CD4-positive, alpha-beta T cell (primary cell): ENCODE results near the gene HIVEP1. TPM values are rescaled to one million over a fixed set of nuclear protein-coding genes. Genes with fewer than 3 reads are reported as not detected.

ENCODE experiments used
- ATAC-seq: fragments of 200-7000 bp; cut with Tn5 transposase; one replicate; pipeline ENCODE4 v1.10.0; 2022; ENCODE audit warnings: mild to moderate bottlenecking; ENCODE audit not compliant: poor library complexity
- CTCF ChIA-PET: fragments of 350-600 bp; sonication (Branson Sonifier 250); formaldehyde crosslinking; loops from one replicate; lab custom pipeline; 2021; ENCODE audit warnings: antibody characterized with exemption, inconsistent platforms; lab: Charles Lee
- POLR2A ChIA-PET: fragments of 350-600 bp; sonication (Branson Sonifier 250); formaldehyde crosslinking; loops from one replicate; lab custom pipeline; 2021; ENCODE audit warnings: antibody characterized with exemption, inconsistent platforms; lab: Charles Lee
- DNase-seq, 14 experiments: peaks; one replicate each; pipeline ENCODE4 v3.0.0-alpha.2; 2013 to 2020; ENCODE audit warnings: mixed read lengths in 2 of 14
- H3K27ac ChIP-seq, 2 donors: one replicate each; pipeline versions ENCODE4 v1.5.1 to v1.7.0; 2013; ENCODE audit warnings: low read length in 2 of 2, low read depth in 1 of 2, mild to moderate bottlenecking in 1 of 2
- H3K27me3 ChIP-seq, 2 experiments: 1 replicate in 1 of 2; 2 replicates in 1 of 2; pipeline versions ENCODE4 v1.6.1 to v1.7.0; 2013; ENCODE audit warnings: low read length in 2 of 2, control low read depth in 1 of 2, mild to moderate bottlenecking in 1 of 2, moderate library complexity in 1 of 2; ENCODE audit not compliant: insufficient read depth in 2 of 2, control insufficient read depth in 1 of 2
- H3K36me3 ChIP-seq: one replicate; pipeline ENCODE4 v1.6.1; 2013; ENCODE audit warnings: low read length, control low read depth; ENCODE audit not compliant: insufficient read depth
- H3K4me1 ChIP-seq: one replicate; pipeline ENCODE4 v1.6.1; 2013; ENCODE audit warnings: low read length, control low read depth; ENCODE audit not compliant: insufficient read depth
- H3K4me3 ChIP-seq: one replicate; pipeline ENCODE4 v1.5.1; 2013; ENCODE audit warnings: mild to moderate bottlenecking, low read length, moderate library complexity
- H3K9me3 ChIP-seq, 2 experiments: 1 replicate in 1 of 2; 2 replicates in 1 of 2; pipeline versions ENCODE4 v1.6.1 to v1.7.0; 2013; ENCODE audit warnings: low read length in 2 of 2, mild to moderate bottlenecking in 2 of 2, control low read depth in 1 of 2, moderate library complexity in 1 of 2; ENCODE audit not compliant: control insufficient read depth in 1 of 2, insufficient read depth in 1 of 2
- H3K27ac Mint-ChIP-seq: one replicate; pipeline ENCODE4 v1.8.0; 2020; ENCODE audit warnings: mixed read lengths
- H3K27me3 Mint-ChIP-seq: one replicate; pipeline ENCODE4 v1.8.0; 2021; ENCODE audit warnings: mixed read lengths
- H3K36me3 Mint-ChIP-seq: one replicate; pipeline ENCODE4 v1.8.0; 2021; ENCODE audit warnings: low read depth, mixed read lengths
- H3K4me1 Mint-ChIP-seq: one replicate; pipeline ENCODE4 v1.8.0; 2021; ENCODE audit warnings: low read depth, mixed read lengths
- H3K4me3 Mint-ChIP-seq: one replicate; pipeline ENCODE4 v1.8.0; 2020; ENCODE audit warnings: mild to moderate bottlenecking, mixed read lengths
- H3K9me3 Mint-ChIP-seq: one replicate; pipeline ENCODE4 v1.8.0; 2020; ENCODE audit warnings: mixed read lengths
- CTCF ChIP-seq: fragments of 200-600 bp; IDR thresholded peaks from one replicate; pipeline ENCODE4 v1.8.0; 2022; ENCODE audit warnings: antibody characterized with exemption, mild to moderate bottlenecking
- intact Hi-C, 2 experiments: fragments of 100-400 bp; cut with DNase I in 1 of 2; cut with micrococcal nuclease in 1 of 2; formaldehyde crosslinking; loops; one replicate each; pipeline versions ENCODE4 v1.15.1 to v1.9.0; 2023 to 2025; cut with DNase I, micrococcal nuclease
- total RNA-seq, 174 experiments: library from RNA in 2 of 174; stranded (reverse) in 2 of 174; gene quantifications; one replicate each; pipeline ENCODE4 v1.2.3 and lab custom pipeline; 2021 to 2026

Gene HIVEP1
- total RNA-seq, 2 experiments from 2014 or later: 76.3 to 78.8 TPM

- Histone ChIP-seq H3K27me3 (no peaks in the 10 kb centered on the region), H3K4me1 (peaks cover 12% of the 10 kb centered on the region), H3K27ac (no peak overlapping the region), H3K36me3 (peaks cover 23% of the 10 kb centered on the region), H3K4me3 (no peak overlapping the region), H3K9me3 (peaks cover 0 to 10% of the 10 kb centered on the region in 2 experiments)
- H3K4me3 Mint-ChIP-seq: peak overlapping the region; percentile 46
- H3K4me1 Mint-ChIP-seq: peaks cover 78% of the 10 kb centered on the region
- no peaks in the 10 kb centered on the region for H3K9me3 Mint-ChIP-seq
- intact Hi-C loops: no loop called here
- ChIA-PET POLR2A (interaction anchor here (1.0 kb wide), 1 partner anchor 306 kb away, joined by 3 read pairs; no protein-coding TSS in a partner anchor), CTCF (interaction anchor here (0.6 to 1.2 kb wide), 4 partner anchors 45 to 490 kb away, joined by 3 to 5 read pairs (median 4); no protein-coding TSS in a partner anchor)
- H3K36me3 Mint-ChIP-seq: peaks cover 77% of the 10 kb centered on the region
- DNase-seq (no peak), ATAC-seq (no peak)
- peak overlapping the region; percentile 60 for H3K27ac Mint-ChIP-seq
- TF ChIP-seq CTCF: no peak
- no peaks in the 10 kb centered on the region for H3K27me3 Mint-ChIP-seq
Observed at GRCh38 chr6:12020187-12020791, 8.2 kb downstream of the HIVEP1 start.

GRCh38 chr6:12022481-12022880, 10.4 kb downstream of the HIVEP1 start:
- Mint-ChIP-seq H3K27me3 (no peaks in the 10 kb centered on the region), H3K4me3 (no peak overlapping the region), H3K4me1 (peaks cover 78% of the 10 kb centered on the region), H3K27ac (peak overlapping the region; percentile 26), H3K9me3 (no peaks in the 10 kb centered on the region), H3K36me3 (peaks cover 71% of the 10 kb centered on the region)
- H3K9me3 ChIP-seq: peaks cover 0 to 8% of the 10 kb centered on the region in 2 experiments
- POLR2A ChIA-PET: interaction anchor here (2.0 to 2.2 kb wide), 2 partner anchors 11 to 14 kb away, joined by 4 to 7 read pairs; partner anchors contain the start of gene HIVEP1
- H3K36me3 ChIP-seq: peaks cover 11% of the 10 kb centered on the region
- CTCF ChIA-PET: no interaction called here
- intact Hi-C loops: no loop called here
- no peak for TF ChIP-seq CTCF
- H3K27ac ChIP-seq: no peak overlapping the region
- no peak for DNase-seq
- H3K27me3 ChIP-seq: no peaks in the 10 kb centered on the region
- peaks cover 12% of the 10 kb centered on the region for H3K4me1 ChIP-seq
- no peak overlapping the region for H3K4me3 ChIP-seq
- ATAC-seq: no peak

- intact Hi-C loops: no loop called here
- DNase-seq (no peak), ATAC-seq (no peak)
- no peak overlapping the region for H3K4me3 Mint-ChIP-seq
- H3K27me3 Mint-ChIP-seq: no peaks in the 10 kb centered on the region
- TF ChIP-seq CTCF: no peak
- peaks cover 73% of the 10 kb centered on the region for H3K36me3 Mint-ChIP-seq
- ChIA-PET CTCF (no interaction called here), POLR2A (interaction anchor here (2.0 to 2.2 kb wide), 2 partner anchors 11 to 14 kb away, joined by 4 to 7 read pairs; partner anchors contain the start of gene HIVEP1)
- Histone ChIP-seq H3K4me1 (peaks cover 12% of the 10 kb centered on the region), H3K9me3 (peaks cover 0 to 3% of the 10 kb centered on the region in 2 experiments), H3K27me3 (no peaks in the 10 kb centered on the region), H3K36me3 (peaks cover 11% of the 10 kb centered on the region), H3K27ac (no peak overlapping the region), H3K4me3 (no peak overlapping the region)
- peaks cover 4% of the 10 kb centered on the region for H3K9me3 Mint-ChIP-seq
- H3K27ac Mint-ChIP-seq: no peak overlapping the region
- H3K4me1 Mint-ChIP-seq: peaks cover 82% of the 10 kb centered on the region
Observed at GRCh38 chr6:12022953-12023388, 10.9 kb downstream of the HIVEP1 start.
